KMS-11 (cell line): ENCODE measurements around the gene AKR7A3.

ENCODE experiments used
- H2AFZ ChIP-seq: fragments of 200-600 bp; sonication (generic); 2 replicates; pipeline ENCODE4 v1.6.1; 2016; ENCODE audit warnings: antibody characterized with exemption, mixed run types, low read depth
- H3K27ac ChIP-seq: fragments of 200-600 bp; sonication (generic); 2 replicates; pipeline ENCODE4 v1.6.1; 2016; ENCODE audit warnings: mild to moderate bottlenecking, mixed run types
- H3K27me3 ChIP-seq: fragments of 200-600 bp; sonication (generic); 2 replicates; pipeline ENCODE4 v1.6.1; 2017; ENCODE audit warnings: mild to moderate bottlenecking, low read depth, mixed run types, moderate library complexity; ENCODE audit not compliant: insufficient read depth
- H3K36me3 ChIP-seq: fragments of 200-600 bp; sonication (generic); 2 replicates; pipeline ENCODE4 v1.6.1; 2017; ENCODE audit warnings: mild to moderate bottlenecking, mixed run types; ENCODE audit not compliant: insufficient read depth
- H3K4me1 ChIP-seq: fragments of 200-600 bp; sonication (generic); 2 replicates; pipeline ENCODE4 v1.6.1; 2016; ENCODE audit warnings: mild to moderate bottlenecking, low read depth, mixed run types; ENCODE audit not compliant: poor library complexity, severe bottlenecking
- H3K4me2 ChIP-seq: fragments of 200-600 bp; sonication (generic); 2 replicates; pipeline ENCODE4 v1.7.0; 2016; ENCODE audit warnings: mild to moderate bottlenecking, mixed run types
- H3K4me3 ChIP-seq: fragments of 200-600 bp; sonication (generic); IDR thresholded peaks from 2 replicates; pipeline ENCODE4 v1.6.1; 2017; ENCODE audit warnings: low read depth, low read length, mixed read lengths; ENCODE audit not compliant: insufficient read depth
- H3K79me2 ChIP-seq: fragments of 200-600 bp; sonication (generic); 2 replicates; pipeline ENCODE4 v1.6.1; 2016; ENCODE audit warnings: low read depth, mixed run types; ENCODE audit not compliant: insufficient read depth
- H3K9ac ChIP-seq: fragments of 200-600 bp; sonication (generic); 2 replicates; pipeline ENCODE4 v1.6.1; 2016; ENCODE audit warnings: mild to moderate bottlenecking, mixed run types
- H4K20me1 ChIP-seq: fragments of 200-600 bp; sonication (generic); 2 replicates; pipeline ENCODE4 v1.6.1; 2016; ENCODE audit warnings: mild to moderate bottlenecking, mixed run types; ENCODE audit not compliant: insufficient read depth
- TF ChIP-seq, protein P1 (sequence below): fragments of 200-600 bp; sonication (generic); conservative IDR thresholded peaks from 2 replicates; pipeline ENCODE4 v1.6.1; 2017; ENCODE audit warnings: low read depth, mild to moderate bottlenecking, antibody characterized with exemption, low read length, moderate library complexity, mixed read lengths

AKR7A3 gene

DNA sequence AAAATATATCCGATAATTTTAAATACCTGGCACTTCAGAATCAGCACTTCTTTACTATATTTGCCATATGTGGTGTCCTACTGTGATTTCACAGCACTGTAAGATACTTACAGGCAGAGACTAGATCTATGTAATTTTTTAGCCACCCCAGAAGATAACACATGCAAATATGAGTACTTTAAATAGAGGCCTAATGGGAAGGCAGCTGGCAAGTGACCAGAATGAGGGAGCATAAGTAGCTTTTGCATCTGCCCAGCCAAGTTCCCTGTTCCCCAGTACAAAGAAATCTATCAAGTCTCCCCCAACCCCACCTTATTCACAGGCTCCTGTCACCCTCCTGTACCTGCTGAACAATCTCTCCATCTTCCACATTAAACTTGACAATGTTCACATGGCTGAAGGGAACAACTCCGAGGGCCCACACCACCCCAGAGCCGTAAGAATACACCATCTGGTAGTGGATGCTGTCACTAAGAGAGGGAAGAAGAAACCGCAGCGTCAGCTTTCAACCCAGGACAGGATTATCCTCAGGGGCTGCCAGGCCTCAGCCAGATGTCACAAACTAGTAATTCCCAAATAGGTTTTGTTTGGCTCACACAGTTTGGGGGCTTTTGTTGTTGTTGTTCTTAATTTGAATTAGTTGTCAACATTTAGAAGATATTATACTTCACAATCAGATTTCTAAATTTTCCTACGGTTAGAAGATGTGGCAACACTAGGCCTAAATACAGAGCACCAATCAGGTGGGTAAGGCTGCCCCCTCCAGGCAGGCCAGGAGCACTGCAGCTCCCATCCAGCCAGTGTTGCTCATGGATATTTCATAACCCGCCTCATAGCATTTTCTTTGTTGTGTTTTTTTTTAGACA is 47.7 kb downstream of the AKR7A3 start:
- Histone ChIP-seq H2AFZ (no peak overlapping the region), H3K9ac (no peak overlapping the region), H3K36me3 (no peaks in the 10 kb centered on the region; the same call in 1 of the 2 replicates), H3K4me2 (no peak overlapping the region), H3K27me3 (no peaks in the 10 kb centered on the region), H4K20me1 (no peaks in the 10 kb centered on the region), H3K27ac (no peak overlapping the region), H3K4me1 (no peaks in the 10 kb centered on the region), H3K4me3 (no peak overlapping the region), H3K79me2 (no peaks in the 10 kb centered on the region)
- TF ChIP-seq, protein P1, sequence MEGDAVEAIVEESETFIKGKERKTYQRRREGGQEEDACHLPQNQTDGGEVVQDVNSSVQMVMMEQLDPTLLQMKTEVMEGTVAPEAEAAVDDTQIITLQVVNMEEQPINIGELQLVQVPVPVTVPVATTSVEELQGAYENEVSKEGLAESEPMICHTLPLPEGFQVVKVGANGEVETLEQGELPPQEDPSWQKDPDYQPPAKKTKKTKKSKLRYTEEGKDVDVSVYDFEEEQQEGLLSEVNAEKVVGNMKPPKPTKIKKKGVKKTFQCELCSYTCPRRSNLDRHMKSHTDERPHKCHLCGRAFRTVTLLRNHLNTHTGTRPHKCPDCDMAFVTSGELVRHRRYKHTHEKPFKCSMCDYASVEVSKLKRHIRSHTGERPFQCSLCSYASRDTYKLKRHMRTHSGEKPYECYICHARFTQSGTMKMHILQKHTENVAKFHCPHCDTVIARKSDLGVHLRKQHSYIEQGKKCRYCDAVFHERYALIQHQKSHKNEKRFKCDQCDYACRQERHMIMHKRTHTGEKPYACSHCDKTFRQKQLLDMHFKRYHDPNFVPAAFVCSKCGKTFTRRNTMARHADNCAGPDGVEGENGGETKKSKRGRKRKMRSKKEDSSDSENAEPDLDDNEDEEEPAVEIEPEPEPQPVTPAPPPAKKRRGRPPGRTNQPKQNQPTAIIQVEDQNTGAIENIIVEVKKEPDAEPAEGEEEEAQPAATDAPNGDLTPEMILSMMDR = peak; percentile 87

DNA sequence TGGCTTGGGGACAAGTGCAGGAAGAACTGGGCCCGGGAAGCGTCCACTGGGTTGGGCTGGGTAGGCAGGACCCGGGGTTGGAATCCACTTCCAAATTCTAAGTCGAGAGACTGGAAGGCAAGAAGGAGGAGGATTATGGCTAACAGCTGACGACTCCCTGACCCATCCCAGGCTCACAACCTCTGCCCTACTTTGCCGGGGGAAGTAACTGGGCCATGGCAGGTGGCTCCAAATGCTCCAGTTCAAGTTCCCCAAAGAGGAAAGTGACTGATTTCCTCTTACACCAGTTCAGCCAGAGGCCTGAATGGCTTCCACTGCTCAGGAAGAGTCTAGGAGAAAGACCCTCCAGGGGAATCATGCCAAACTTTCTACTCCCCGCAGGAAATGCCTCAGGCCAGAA is 48.7 kb downstream of the AKR7A3 start:
- TF ChIP-seq, protein P1 = no peak
- Histone ChIP-seq H3K27me3 (no peaks in the 10 kb centered on the region), H3K4me1 (no peaks in the 10 kb centered on the region), H2AFZ (no peak overlapping the region), H3K4me3 (no peak overlapping the region), H4K20me1 (no peaks in the 10 kb centered on the region), H3K27ac (no peak overlapping the region), H3K79me2 (no peaks in the 10 kb centered on the region), H3K9ac (no peak overlapping the region), H3K36me3 (no peaks in the 10 kb centered on the region; the same call in 1 of the 2 replicates), H3K4me2 (no peak overlapping the region)

DNA sequence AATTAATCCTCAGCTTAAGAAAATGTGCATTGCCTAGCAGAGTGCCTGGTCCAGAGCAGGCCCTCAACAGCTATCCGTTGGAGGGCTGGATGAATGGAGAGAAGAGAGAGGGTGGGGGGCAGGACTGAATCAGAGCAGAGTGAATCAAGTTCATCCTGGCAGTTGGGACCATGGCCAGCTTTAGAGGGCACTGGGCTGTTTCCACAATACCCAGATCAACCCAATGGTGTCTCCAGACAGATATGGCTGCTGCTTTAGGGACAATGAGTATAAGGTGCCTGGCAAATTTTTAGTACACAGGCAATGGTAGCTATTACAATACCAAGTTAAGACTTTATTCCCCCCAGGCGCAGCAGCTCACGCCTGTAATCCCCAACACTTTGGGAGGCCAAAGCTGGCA is 54.3 kb downstream of the AKR7A3 start:
- H3K4me3 ChIP-seq = no peak overlapping the region
- no peak overlapping the region for H2AFZ ChIP-seq
- TF ChIP-seq, protein P1 = no peak
- H3K4me1 ChIP-seq = no peaks in the 10 kb centered on the region
- no peak overlapping the region for H3K4me2 ChIP-seq
- H3K36me3 ChIP-seq = peaks cover 4% of the 10 kb centered on the region; the same call in 1 of the 2 replicates
- no peak overlapping the region for H3K9ac ChIP-seq
- no peak overlapping the region for H3K27ac ChIP-seq
- no peaks in the 10 kb centered on the region for H3K79me2 ChIP-seq
- no peaks in the 10 kb centered on the region for H4K20me1 ChIP-seq
- no peaks in the 10 kb centered on the region for H3K27me3 ChIP-seq
